Kidney epithelial cell (primary cell): Measurements from ENCODE around the gene ELAC2. TPM values are rescaled to one million over a fixed set of nuclear protein-coding genes. Genes with fewer than 3 reads are reported as not detected.

Experiments
- DNase-seq: peaks from one replicate; pipeline ENCODE4 v3.0.0-alpha.2; 2010; ENCODE audit warnings: low read depth
- H3K27me3 ChIP-seq: 2 replicates; pipeline ENCODE4 v1.6.0; 2011; ENCODE audit warnings: low read length; ENCODE audit not compliant: control insufficient read depth, insufficient read depth
- H3K36me3 ChIP-seq: 2 replicates; pipeline ENCODE4 v1.5.1; 2011; ENCODE audit warnings: low read length; ENCODE audit not compliant: control insufficient read depth, insufficient read depth
- H3K4me3 ChIP-seq: 2 replicates; pipeline ENCODE4 v1.5.1; 2011; ENCODE audit warnings: low read depth, mild to moderate bottlenecking, control low read depth, low read length
- CTCF ChIP-seq: IDR thresholded peaks from 2 replicates; pipeline ENCODE4 v1.5.1; 2011; ENCODE audit warnings: mild to moderate bottlenecking, moderate library complexity, low read length, control low read depth, inconsistent platforms; ENCODE audit not compliant: insufficient read depth, poor library complexity, severe bottlenecking
- total RNA-seq: library from RNA; depleted of rRNA; stranded (reverse); fragments of >200 nt; gene quantifications from 2 replicates; pipeline ENCODE4 v1.2.3, GENCODE V29; 2015

Gene ELAC2
- total RNA-seq, 1 donor from 2014 or later: 73.7 TPM

- Histone ChIP-seq H3K4me3 (peak overlapping the region; percentile 83), H3K27me3 (no peaks in the 10 kb centered on the region), H3K36me3 (no peaks in the 10 kb centered on the region)
- no peak for TF ChIP-seq CTCF
- DNase-seq: no peak
These were observed 759 bp downstream of the ELAC2 start for GRCh38 chr17:13016881-13017654.

GRCh38 chr17:13014801-13015200, 3.0 kb downstream of the ELAC2 start:
- H3K4me3 ChIP-seq: no peak overlapping the region
- no peaks in the 10 kb centered on the region for H3K27me3 ChIP-seq
- H3K36me3 ChIP-seq: peaks cover 2% of the 10 kb centered on the region
- no peak for DNase-seq
- TF ChIP-seq CTCF: no peak

- TF ChIP-seq CTCF: no peak
- Histone ChIP-seq H3K36me3 (peaks cover 2% of the 10 kb centered on the region), H3K4me3 (no peak overlapping the region), H3K27me3 (no peaks in the 10 kb centered on the region)
- DNase-seq: no peak
These were observed 6.9 kb downstream of the ELAC2 start for GRCh38 chr17:13010959-13011358.

- Histone ChIP-seq H3K36me3 (peaks cover 2% of the 10 kb centered on the region), H3K4me3 (no peak overlapping the region), H3K27me3 (no peaks in the 10 kb centered on the region)
- DNase-seq: no peak
- no peak for TF ChIP-seq CTCF
These were observed 9.4 kb downstream of the ELAC2 start for GRCh38 chr17:13008461-13008860.

GRCh38 chr17:13005530-13005929, 12.3 kb downstream of the ELAC2 start:
- DNase-seq: no peak

More at GRCh38 chr17:13005530-13005929, 12.3 kb downstream of the ELAC2 start:
- no peak overlapping the region for H3K4me3 ChIP-seq
- H3K27me3 ChIP-seq: no peaks in the 10 kb centered on the region
- peaks cover 3% of the 10 kb centered on the region for H3K36me3 ChIP-seq
- no peak for TF ChIP-seq CTCF
